Measurements from ENCODE around the gene HDDC2.

Gene HDDC2

GRCh38 chr6:125270380-125270779 lies 31.4 kb downstream of the HDDC2 start:
- no peaks in the 10 kb centered on the region for H3K27me3 ChIP-seq (ENCODE audit: control insufficient read depth in 1 of 2, insufficient read depth in 2 of 2, low read length in 2 of 2)
- peaks cover 0 to 21% of the 10 kb centered on the region in 2 donors for H3K36me3 ChIP-seq (ENCODE audit: control insufficient read depth in 2 of 2, insufficient read depth in 2 of 2, low read length in 2 of 2)
- H3K4me1 ChIP-seq (ENCODE audit: control insufficient read depth, insufficient read depth, low read length): no peaks in the 10 kb centered on the region
- no peak overlapping the region for H3K4me3 ChIP-seq (ENCODE audit: low read length in 2 of 2)
- H3K9ac ChIP-seq (ENCODE audit: low read length in 2 of 2): no peak overlapping the region
- H3K9me3 ChIP-seq (ENCODE audit: control insufficient read depth in 2 of 2, low read length in 2 of 2): no peaks in the 10 kb centered on the region
- H3K27ac ChIP-seq (ENCODE audit: low read length): no peak overlapping the region

- Histone ChIP-seq H3K4me1 (ENCODE audit: control insufficient read depth, insufficient read depth, low read length) (no peaks in the 10 kb centered on the region), H3K4me3 (ENCODE audit: low read length in 2 of 2) (no peak overlapping the region), H3K27me3 (ENCODE audit: control insufficient read depth in 1 of 2, insufficient read depth in 2 of 2, low read length in 2 of 2) (no peaks in the 10 kb centered on the region), H3K9me3 (ENCODE audit: control insufficient read depth in 2 of 2, low read length in 2 of 2) (no peaks in the 10 kb centered on the region), H3K27ac (ENCODE audit: low read length) (no peak overlapping the region), H3K36me3 (ENCODE audit: control insufficient read depth in 2 of 2, insufficient read depth in 2 of 2, low read length in 2 of 2) (peaks cover 0 to 21% of the 10 kb centered on the region in 2 donors), H3K9ac (ENCODE audit: low read length in 2 of 2) (no peak overlapping the region)
These were observed 32.3 kb downstream of the HDDC2 start for GRCh38 chr6:125269328-125269985.

- H3K27ac ChIP-seq (ENCODE audit: low read length): no peak overlapping the region
These were observed 33.0 kb downstream of the HDDC2 start for GRCh38 chr6:125268765-125269164.

GRCh38 chr6:125267806-125268523 lies 33.8 kb downstream of the HDDC2 start:
- Histone ChIP-seq H3K27me3 (ENCODE audit: control insufficient read depth in 1 of 2, insufficient read depth in 2 of 2, low read length in 2 of 2) (no peaks in the 10 kb centered on the region), H3K36me3 (ENCODE audit: control insufficient read depth in 2 of 2, insufficient read depth in 2 of 2, low read length in 2 of 2) (peaks cover 0 to 14% of the 10 kb centered on the region in 2 donors), H3K9me3 (ENCODE audit: control insufficient read depth in 2 of 2, low read length in 2 of 2) (no peaks in the 10 kb centered on the region), H3K4me1 (ENCODE audit: control insufficient read depth, insufficient read depth, low read length) (no peaks in the 10 kb centered on the region), H3K9ac (ENCODE audit: low read length in 2 of 2) (no peak overlapping the region), H3K27ac (ENCODE audit: low read length) (no peak overlapping the region), H3K4me3 (ENCODE audit: low read length in 2 of 2) (no peak overlapping the region)

More at GRCh38 chr6:125268765-125269164, 33.0 kb downstream of the HDDC2 start:
- Histone ChIP-seq H3K36me3 (ENCODE audit: control insufficient read depth in 2 of 2, insufficient read depth in 2 of 2, low read length in 2 of 2) (peaks cover 0 to 18% of the 10 kb centered on the region in 2 donors), H3K4me3 (ENCODE audit: low read length in 2 of 2) (no peak overlapping the region), H3K27me3 (ENCODE audit: control insufficient read depth in 1 of 2, insufficient read depth in 2 of 2, low read length in 2 of 2) (no peaks in the 10 kb centered on the region), H3K4me1 (ENCODE audit: control insufficient read depth, insufficient read depth, low read length) (no peaks in the 10 kb centered on the region), H3K9me3 (ENCODE audit: control insufficient read depth in 2 of 2, low read length in 2 of 2) (no peaks in the 10 kb centered on the region), H3K9ac (ENCODE audit: low read length in 2 of 2) (no peak overlapping the region)

GRCh38 chr6:125264476-125264875 lies 37.3 kb downstream of the HDDC2 start:
- H3K27me3 ChIP-seq (ENCODE audit: control insufficient read depth in 1 of 2, insufficient read depth in 2 of 2, low read length in 2 of 2): no peaks in the 10 kb centered on the region
- H3K4me3 ChIP-seq (ENCODE audit: low read length in 2 of 2): no peak overlapping the region
- H3K36me3 ChIP-seq (ENCODE audit: control insufficient read depth in 2 of 2, insufficient read depth in 2 of 2, low read length in 2 of 2): no peaks in the 10 kb centered on the region
- H3K9ac ChIP-seq (ENCODE audit: low read length in 2 of 2): no peak overlapping the region
- no peaks in the 10 kb centered on the region for H3K4me1 ChIP-seq (ENCODE audit: control insufficient read depth, insufficient read depth, low read length)
- no peak overlapping the region for H3K27ac ChIP-seq (ENCODE audit: low read length)
- H3K9me3 ChIP-seq (ENCODE audit: control insufficient read depth in 2 of 2, low read length in 2 of 2): no peaks in the 10 kb centered on the region

- Histone ChIP-seq H3K27me3 (ENCODE audit: control insufficient read depth in 1 of 2, insufficient read depth in 2 of 2, low read length in 2 of 2) (no peaks in the 10 kb centered on the region), H3K9me3 (ENCODE audit: control insufficient read depth in 2 of 2, low read length in 2 of 2) (no peaks in the 10 kb centered on the region), H3K9ac (ENCODE audit: low read length in 2 of 2) (no peak overlapping the region), H3K27ac (ENCODE audit: low read length) (no peak overlapping the region), H3K4me3 (ENCODE audit: low read length in 2 of 2) (no peak overlapping the region), H3K36me3 (ENCODE audit: control insufficient read depth in 2 of 2, insufficient read depth in 2 of 2, low read length in 2 of 2) (no peaks in the 10 kb centered on the region), H3K4me1 (ENCODE audit: control insufficient read depth, insufficient read depth, low read length) (no peaks in the 10 kb centered on the region)
These were observed 39.5 kb downstream of the HDDC2 start for GRCh38 chr6:125262016-125263013.

- Histone ChIP-seq H3K4me3 (ENCODE audit: low read length in 2 of 2) (no peak overlapping the region), H3K4me1 (ENCODE audit: control insufficient read depth, insufficient read depth, low read length) (no peaks in the 10 kb centered on the region), H3K27me3 (ENCODE audit: control insufficient read depth in 1 of 2, insufficient read depth in 2 of 2, low read length in 2 of 2) (no peaks in the 10 kb centered on the region), H3K9me3 (ENCODE audit: control insufficient read depth in 2 of 2, low read length in 2 of 2) (no peaks in the 10 kb centered on the region), H3K36me3 (ENCODE audit: control insufficient read depth in 2 of 2, insufficient read depth in 2 of 2, low read length in 2 of 2) (no peaks in the 10 kb centered on the region), H3K9ac (ENCODE audit: low read length in 2 of 2) (no peak overlapping the region), H3K27ac (ENCODE audit: low read length) (no peak overlapping the region)
These were observed 42.4 kb downstream of the HDDC2 start for GRCh38 chr6:125259354-125259736.

GRCh38 chr6:125258651-125259353 lies 43.0 kb downstream of the HDDC2 start:
- Histone ChIP-seq H3K27ac (ENCODE audit: low read length) (no peak overlapping the region), H3K36me3 (ENCODE audit: control insufficient read depth in 2 of 2, insufficient read depth in 2 of 2, low read length in 2 of 2) (no peaks in the 10 kb centered on the region), H3K27me3 (ENCODE audit: control insufficient read depth in 1 of 2, insufficient read depth in 2 of 2, low read length in 2 of 2) (no peaks in the 10 kb centered on the region), H3K4me1 (ENCODE audit: control insufficient read depth, insufficient read depth, low read length) (no peaks in the 10 kb centered on the region), H3K9me3 (ENCODE audit: control insufficient read depth in 2 of 2, low read length in 2 of 2) (no peaks in the 10 kb centered on the region), H3K9ac (ENCODE audit: low read length in 2 of 2) (no peak overlapping the region), H3K4me3 (ENCODE audit: low read length in 2 of 2) (no peak overlapping the region)

- H3K4me1 ChIP-seq (ENCODE audit: control insufficient read depth, insufficient read depth, low read length): no peaks in the 10 kb centered on the region
These were observed 44.4 kb downstream of the HDDC2 start for GRCh38 chr6:125257351-125257750.

GRCh38 chr6:125255201-125255600 lies 46.6 kb downstream of the HDDC2 start:
- H3K36me3 ChIP-seq (ENCODE audit: control insufficient read depth in 2 of 2, insufficient read depth in 2 of 2, low read length in 2 of 2): no peaks in the 10 kb centered on the region
- no peak overlapping the region for H3K4me3 ChIP-seq (ENCODE audit: low read length in 2 of 2)
- no peak overlapping the region for H3K27ac ChIP-seq (ENCODE audit: low read length)
- no peak overlapping the region for H3K9ac ChIP-seq (ENCODE audit: low read length in 2 of 2)
- H3K27me3 ChIP-seq (ENCODE audit: control insufficient read depth in 1 of 2, insufficient read depth in 2 of 2, low read length in 2 of 2): no peaks in the 10 kb centered on the region
- no peaks in the 10 kb centered on the region for H3K4me1 ChIP-seq (ENCODE audit: control insufficient read depth, insufficient read depth, low read length)
- no peaks in the 10 kb centered on the region for H3K9me3 ChIP-seq (ENCODE audit: control insufficient read depth in 2 of 2, low read length in 2 of 2)

More at GRCh38 chr6:125257351-125257750, 44.4 kb downstream of the HDDC2 start:
- no peaks in the 10 kb centered on the region for H3K27me3 ChIP-seq (ENCODE audit: control insufficient read depth in 1 of 2, insufficient read depth in 2 of 2, low read length in 2 of 2)
- H3K36me3 ChIP-seq (ENCODE audit: control insufficient read depth in 2 of 2, insufficient read depth in 2 of 2, low read length in 2 of 2): no peaks in the 10 kb centered on the region
- H3K4me3 ChIP-seq (ENCODE audit: low read length in 2 of 2): no peak overlapping the region
- H3K27ac ChIP-seq (ENCODE audit: low read length): no peak overlapping the region
- H3K9ac ChIP-seq (ENCODE audit: low read length in 2 of 2): no peak overlapping the region
- no peaks in the 10 kb centered on the region for H3K9me3 ChIP-seq (ENCODE audit: control insufficient read depth in 2 of 2, low read length in 2 of 2)
